Stomach (tissue), 4 donors: ENCODE data around the gene STARD10.

Source experiments
- CTCF ChIP-seq, 7 experiments: fragments of 450-650 bp in 4 of 7; fragments of 200-600 bp in 3 of 7; sonication (generic) in 3 of 7; IDR thresholded peaks; one replicate each; pipeline ENCODE4 v1.5.1; 2016 to 2019; ENCODE audit warnings: antibody characterized with exemption in 7 of 7, control low read depth in 2 of 7, mild to moderate bottlenecking in 1 of 7
- POLR2A ChIP-seq, 4 donors: fragments of 450-650 bp; IDR thresholded peaks; one replicate each; pipeline ENCODE4 v1.6.1; 2016; ENCODE audit warnings: antibody characterized with exemption in 4 of 4, control low read depth in 2 of 4, mild to moderate bottlenecking in 1 of 4, moderate library complexity in 1 of 4

GRCh38 chr11:72707032-72707431, 86.8 kb downstream of the STARD10 start:
- TF ChIP-seq POLR2A (IDR thresholded peaks at IDR 0.05) (no peak), CTCF (IDR thresholded peaks at IDR 0.05) (no peak)
